CD4-positive, alpha-beta T cell treated with Interferon alpha-2 for 1 hour (primary cell): ENCODE results near the gene GPX4.
A peak's percentile ranks its signal among the peaks of the same experiment; 100 is the strongest.

Experiments used
- DNase-seq, 2 donors: peaks; one replicate each; pipeline ENCODE4 v3.0.0-alpha.2; 2020 to 2022

GPX4 gene, protein sequence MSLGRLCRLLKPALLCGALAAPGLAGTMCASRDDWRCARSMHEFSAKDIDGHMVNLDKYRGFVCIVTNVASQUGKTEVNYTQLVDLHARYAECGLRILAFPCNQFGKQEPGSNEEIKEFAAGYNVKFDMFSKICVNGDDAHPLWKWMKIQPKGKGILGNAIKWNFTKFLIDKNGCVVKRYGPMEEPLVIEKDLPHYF

GRCh38 chr19:1103708-1104310, at the start of gene GPX4:
GPX4 (plus strand) TSS chr19:1103994; CDS start chr19:1104044, 50 bp downstream.
- peak; percentile 99 for DNase-seq

- no peak for DNase-seq
Measured at GRCh38 chr19:1054102-1055027, 49.4 kb upstream of the GPX4 start.

- DNase-seq: no peak
Measured at GRCh38 chr19:1055028-1055425, 48.8 kb upstream of the GPX4 start.

DNA sequence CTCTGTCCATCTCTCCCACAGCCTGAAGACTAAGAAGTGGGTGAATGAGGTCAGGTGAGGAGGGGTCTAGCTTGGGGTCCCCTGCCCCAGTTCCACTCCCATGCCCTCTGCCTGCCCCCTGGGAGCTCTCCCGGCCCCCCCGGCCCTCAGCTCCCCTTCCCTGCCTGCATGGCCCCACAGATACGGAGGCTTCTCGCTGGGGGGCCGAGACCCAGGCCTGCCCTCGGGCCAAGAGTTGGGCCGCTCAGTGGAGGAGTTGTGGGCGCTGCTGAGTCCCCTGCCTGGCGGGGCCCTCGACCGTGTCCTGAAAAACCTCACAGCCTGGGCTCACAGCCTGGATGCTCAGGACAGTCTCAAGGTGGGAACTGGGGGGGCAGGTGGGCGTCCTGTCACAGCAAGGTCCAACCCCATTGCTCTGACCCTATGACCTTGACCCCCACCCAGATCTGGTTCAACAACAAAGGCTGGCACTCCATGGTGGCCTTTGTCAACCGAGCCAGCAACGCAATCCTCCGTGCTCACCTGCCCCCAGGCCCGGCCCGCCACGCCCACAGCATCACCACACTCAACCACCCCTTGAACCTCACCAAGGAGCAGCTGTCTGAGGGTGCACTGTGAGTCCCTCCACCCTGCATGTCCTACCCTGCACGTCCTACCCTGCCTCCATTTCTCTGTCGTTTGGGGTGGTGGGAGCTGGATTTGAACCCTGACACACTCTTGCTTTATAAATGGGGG, 47.7 kb upstream of the GPX4 start:
- DNase-seq: no peak

GRCh38 chr19:1057176-1057855, 46.5 kb upstream of the GPX4 start:
- peak; percentile 50 to 77 for DNase-seq

DNA sequence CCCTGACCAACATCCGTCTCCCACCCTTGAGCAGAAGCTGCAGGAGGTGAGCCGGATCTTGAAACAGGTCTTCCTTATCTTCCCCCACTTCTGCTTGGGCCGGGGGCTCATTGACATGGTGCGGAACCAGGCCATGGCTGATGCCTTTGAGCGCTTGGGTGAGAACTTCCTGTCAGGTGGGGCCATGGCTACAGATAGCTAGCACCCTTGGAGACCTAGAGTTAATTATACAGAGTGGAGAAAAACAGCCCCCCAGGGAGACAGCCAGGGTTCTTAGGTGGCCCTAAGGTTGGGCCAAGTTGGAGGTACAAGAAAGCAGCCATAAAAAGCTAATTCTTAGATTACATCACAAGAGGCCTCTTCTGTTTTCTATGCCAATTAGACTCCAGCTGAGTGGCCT, 45.7 kb upstream of the GPX4 start:
- no peak for DNase-seq

- no peak for DNase-seq
Measured at GRCh38 chr19:1060689-1061088, 43.1 kb upstream of the GPX4 start.

DNA sequence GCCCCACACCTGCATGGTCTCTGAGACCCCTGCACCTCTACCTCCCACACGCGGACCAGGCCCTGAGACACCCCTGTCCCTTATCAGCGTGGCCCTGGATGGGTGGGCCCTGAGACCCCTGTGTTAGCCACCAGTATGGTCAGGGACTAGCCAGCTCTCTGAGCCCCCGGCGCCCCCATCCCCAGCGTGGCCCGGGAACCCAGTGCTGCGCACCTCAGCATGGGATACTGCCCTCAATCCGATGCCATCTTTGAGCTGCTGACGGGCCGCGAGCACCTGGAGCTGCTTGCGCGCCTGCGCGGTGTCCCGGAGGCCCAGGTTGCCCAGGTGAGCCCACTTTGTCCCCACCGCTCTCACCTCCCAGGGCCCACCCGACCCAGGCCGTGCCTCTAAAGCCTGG, 41.8 kb upstream of the GPX4 start:
- DNase-seq: no peak

- no peak for DNase-seq
Measured at GRCh38 chr19:1062387-1063029, 41.3 kb upstream of the GPX4 start.

DNA sequence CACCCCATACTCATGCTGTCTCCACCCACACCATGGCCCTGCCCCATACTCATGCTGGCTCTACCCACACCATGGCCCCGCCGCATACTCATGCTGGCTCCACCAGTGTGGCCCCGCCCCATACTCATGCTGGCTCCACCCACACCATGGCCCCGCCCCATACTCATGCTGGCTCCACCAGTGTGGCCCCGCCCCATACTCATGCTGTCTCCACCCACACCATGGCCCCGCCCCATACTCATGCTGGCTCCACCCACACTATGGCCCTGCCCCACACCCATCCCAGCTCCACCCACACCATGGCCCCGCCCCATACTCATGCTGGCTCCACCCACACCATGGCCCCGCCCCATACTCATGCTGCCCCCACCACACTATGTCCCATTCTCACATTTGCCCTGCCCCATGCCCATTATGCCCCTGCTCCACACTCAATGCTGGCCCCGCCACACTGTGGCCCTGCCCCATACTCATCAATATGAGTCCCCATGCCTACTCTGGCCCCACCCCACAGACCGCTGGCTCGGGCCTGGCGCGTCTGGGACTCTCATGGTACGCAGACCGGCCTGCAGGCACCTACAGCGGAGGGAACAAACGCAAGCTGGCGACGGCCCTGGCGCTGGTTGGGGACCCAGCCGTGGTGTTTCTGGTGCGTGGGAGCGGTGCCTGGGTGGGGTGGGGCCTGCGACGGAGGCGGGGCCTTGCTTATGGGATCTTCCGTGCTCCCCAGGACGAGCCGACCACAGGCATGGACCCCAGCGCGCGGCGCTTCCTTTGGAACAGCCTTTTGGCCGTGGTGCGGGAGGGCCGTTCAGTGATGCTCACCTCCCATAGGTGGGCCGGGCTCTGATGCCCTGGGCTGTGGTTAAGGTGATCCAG, 40.5 kb upstream of the GPX4 start:
- DNase-seq: peak; percentile 77 to 80

- no peak for DNase-seq
Measured at GRCh38 chr19:1063909-1064660, 39.7 kb upstream of the GPX4 start.

- DNase-seq: peak; percentile 74 to 76
Measured at GRCh38 chr19:1064661-1065605, 38.9 kb upstream of the GPX4 start.

GRCh38 chr19:1065606-1066109, 38.1 kb upstream of the GPX4 start:
- DNase-seq: no peak

DNA sequence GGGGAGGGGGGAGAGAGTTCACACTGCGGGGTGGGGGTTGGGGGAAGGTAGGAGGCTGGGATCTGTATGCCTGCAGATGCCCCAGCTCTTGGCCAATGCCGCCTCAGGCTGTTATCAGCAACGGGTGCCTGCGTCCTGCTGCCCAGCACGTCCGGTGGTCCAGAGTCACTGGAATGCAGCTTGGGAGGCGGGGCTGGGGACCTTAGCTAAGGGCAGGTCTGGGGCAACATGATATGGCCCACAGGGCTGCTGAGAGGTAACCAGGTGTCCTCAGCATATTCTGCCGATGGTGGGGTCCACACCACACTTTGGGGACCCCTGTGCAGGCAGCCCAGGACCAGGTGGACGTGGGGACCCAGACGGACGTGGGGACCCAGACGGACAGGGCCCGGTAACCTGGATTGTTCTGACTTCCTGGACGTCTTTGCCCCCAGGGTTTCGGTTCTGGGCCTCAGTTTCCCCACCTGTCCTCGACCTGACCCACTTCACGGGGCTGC, 37.5 kb upstream of the GPX4 start:
- DNase-seq: no peak

- peak; percentile 83 to 90 for DNase-seq
Measured at GRCh38 chr19:1066748-1067340, 37.0 kb upstream of the GPX4 start, which contains the start of gene ARHGAP45. ARHGAP45 (plus strand) TSS chr19:1067167; CDS start chr19:1067406, 239 bp downstream.

GRCh38 chr19:1067341-1067957, 36.3 kb upstream of the GPX4 start:
- DNase-seq: no peak
